Measurements from ENCODE around the gene TGM3.

TGM3 gene

GRCh38 chr20:2385026-2385425 lies 89.2 kb downstream of the TGM3 start (continued):
- TF ChIP-seq EGR2 (tag by site-specific recombination; IDR thresholded peaks at IDR 0.05; ENCODE audit: low read depth) (no peak), ZNF112 (tag by site-specific recombination; IDR thresholded peaks at IDR 0.05) (no peak), ZNF266 (tag by site-specific recombination; IDR thresholded peaks at IDR 0.05; ENCODE audit: low read depth) (no peak), ZNF501 (tag by site-specific recombination; IDR thresholded peaks at IDR 0.05) (no peak), KLF10 (tag by site-specific recombination; IDR thresholded peaks at IDR 0.05) (no peak), ZNF830 (tag by site-specific recombination; IDR thresholded peaks at IDR 0.05; ENCODE audit: low read depth) (no peak)
- TF ChIP-seq, protein P1, sequence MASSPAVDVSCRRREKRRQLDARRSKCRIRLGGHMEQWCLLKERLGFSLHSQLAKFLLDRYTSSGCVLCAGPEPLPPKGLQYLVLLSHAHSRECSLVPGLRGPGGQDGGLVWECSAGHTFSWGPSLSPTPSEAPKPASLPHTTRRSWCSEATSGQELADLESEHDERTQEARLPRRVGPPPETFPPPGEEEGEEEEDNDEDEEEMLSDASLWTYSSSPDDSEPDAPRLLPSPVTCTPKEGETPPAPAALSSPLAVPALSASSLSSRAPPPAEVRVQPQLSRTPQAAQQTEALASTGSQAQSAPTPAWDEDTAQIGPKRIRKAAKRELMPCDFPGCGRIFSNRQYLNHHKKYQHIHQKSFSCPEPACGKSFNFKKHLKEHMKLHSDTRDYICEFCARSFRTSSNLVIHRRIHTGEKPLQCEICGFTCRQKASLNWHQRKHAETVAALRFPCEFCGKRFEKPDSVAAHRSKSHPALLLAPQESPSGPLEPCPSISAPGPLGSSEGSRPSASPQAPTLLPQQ (tag by site-specific recombination; IDR thresholded peaks at IDR 0.05): no peak

- H3K4me1 ChIP-seq (ENCODE audit: control insufficient read depth, insufficient read depth, low read length): no peaks in the 10 kb centered on the region
- TF ChIP-seq, protein P1 (tag by site-specific recombination; IDR thresholded peaks at IDR 0.05): no peak
- TF ChIP-seq ZNF514 (tag by site-specific recombination; IDR thresholded peaks at IDR 0.05) (no peak), ZNF174 (tag by site-specific recombination; IDR thresholded peaks at IDR 0.05) (no peak), ZXDB (tag by site-specific recombination; IDR thresholded peaks at IDR 0.05) (no peak), ZNF549 (tag by site-specific recombination; IDR thresholded peaks at IDR 0.05) (no peak), ZNF350 (tag by site-specific recombination; IDR thresholded peaks at IDR 0.05) (no peak), ZNF239 (tag by site-specific recombination; IDR thresholded peaks at IDR 0.05) (no peak), ZNF777 (tag by site-specific recombination; IDR thresholded peaks at IDR 0.05; ENCODE audit: borderline replicate concordance) (no peak), ZNF558 (tag by site-specific recombination; IDR thresholded peaks at IDR 0.05) (no peak), ZNF132 (tag by site-specific recombination; IDR thresholded peaks at IDR 0.05; ENCODE audit: borderline replicate concordance) (no peak), ZNF404 (tag by site-specific recombination; IDR thresholded peaks at IDR 0.05) (no peak), ZNF157 (tag by site-specific recombination; IDR thresholded peaks at IDR 0.05) (no peak)
- H3K27ac ChIP-seq (ENCODE audit: extremely low read depth, low read depth, low read length): no peak overlapping the region
- ChIA-PET POLR2A (no interaction called here), CTCF (interaction anchor here (0.9 to 4.0 kb wide), 7 partner anchors 9 to 177 kb away, joined by 6 to 58 read pairs (median 35); no protein-coding TSS in a partner anchor)
- H3K4me3 ChIP-seq (ENCODE audit: low read depth, low read length): no peak overlapping the region
- H3K9me3 ChIP-seq (ENCODE audit: control insufficient read depth, insufficient read depth, low read depth, low read length): no peaks in the 10 kb centered on the region
- H3K36me3 ChIP-seq (ENCODE audit: control insufficient read depth in 2 of 2, insufficient read depth in 1 of 2, low read length in 2 of 2): no peaks in the 10 kb centered on the region
Observed at GRCh38 chr20:2385496-2385895, 89.7 kb downstream of the TGM3 start.

GRCh38 chr20:2386516-2387179 lies 90.8 kb downstream of the TGM3 start:
- ChIA-PET POLR2A (interaction anchor here (0.6 to 1.3 kb wide), 3 partner anchors 84 to 265 kb away, joined by 3 to 4 read pairs (median 3); partner anchors contain the start of gene SNRPB), CTCF (interaction anchor here (0.5 to 4.0 kb wide), 38 partner anchors 9 to 1279 kb away, joined by 3 to 58 read pairs (median 5); no protein-coding TSS in a partner anchor)
- TF ChIP-seq, protein P2, sequence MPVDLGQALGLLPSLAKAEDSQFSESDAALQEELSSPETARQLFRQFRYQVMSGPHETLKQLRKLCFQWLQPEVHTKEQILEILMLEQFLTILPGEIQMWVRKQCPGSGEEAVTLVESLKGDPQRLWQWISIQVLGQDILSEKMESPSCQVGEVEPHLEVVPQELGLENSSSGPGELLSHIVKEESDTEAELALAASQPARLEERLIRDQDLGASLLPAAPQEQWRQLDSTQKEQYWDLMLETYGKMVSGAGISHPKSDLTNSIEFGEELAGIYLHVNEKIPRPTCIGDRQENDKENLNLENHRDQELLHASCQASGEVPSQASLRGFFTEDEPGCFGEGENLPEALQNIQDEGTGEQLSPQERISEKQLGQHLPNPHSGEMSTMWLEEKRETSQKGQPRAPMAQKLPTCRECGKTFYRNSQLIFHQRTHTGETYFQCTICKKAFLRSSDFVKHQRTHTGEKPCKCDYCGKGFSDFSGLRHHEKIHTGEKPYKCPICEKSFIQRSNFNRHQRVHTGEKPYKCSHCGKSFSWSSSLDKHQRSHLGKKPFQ (tag by site-specific recombination; IDR thresholded peaks at IDR 0.05): no peak
- TF ChIP-seq ZNF362 (tag by site-specific recombination; IDR thresholded peaks at IDR 0.05): peak; percentile 65; the same call in 1 of the 2 replicates
- Histone ChIP-seq H3K36me3 (ENCODE audit: control insufficient read depth in 2 of 2, insufficient read depth in 1 of 2, low read length in 2 of 2) (no peaks in the 10 kb centered on the region), H3K4me1 (ENCODE audit: control insufficient read depth, insufficient read depth, low read length) (no peaks in the 10 kb centered on the region), H3K9me3 (ENCODE audit: control insufficient read depth, insufficient read depth, low read depth, low read length) (no peaks in the 10 kb centered on the region), H3K27ac (ENCODE audit: extremely low read depth, low read depth, low read length) (no peak overlapping the region), H3K4me3 (ENCODE audit: low read depth, low read length) (no peak overlapping the region)

Measured in HEK293 (cell line).